H9 (cell line): ENCODE measurements around the gene AKIRIN1. TPM values are rescaled to one million over a fixed set of nuclear protein-coding genes. Genes with fewer than 3 reads are reported as not detected.

Experiments
- DNase-seq: peaks from one replicate; pipeline ENCODE4 v3.0.0-alpha.2; 2017
- H2AFZ ChIP-seq: one replicate; pipeline ENCODE4 v1.6.1; 2013; ENCODE audit warnings: mild to moderate bottlenecking, low read length, control low read depth, moderate library complexity
- H2AK5ac ChIP-seq: 2 replicates; pipeline ENCODE4 v1.6.1; 2013; ENCODE audit warnings: low read length, control low read depth, mixed read lengths; ENCODE audit not compliant: insufficient read length
- H2BK120ac ChIP-seq: one replicate; pipeline ENCODE4 v1.6.1; 2013; ENCODE audit warnings: low read depth, mild to moderate bottlenecking, low read length, control low read depth, inconsistent platforms; ENCODE audit not compliant: poor library complexity, severe bottlenecking
- H2BK12ac ChIP-seq: 2 replicates; pipeline ENCODE4 v1.6.1; 2013; ENCODE audit warnings: low read length, control low read depth, mixed read lengths, low read depth; ENCODE audit not compliant: insufficient read length
- H2BK15ac ChIP-seq: 2 replicates; pipeline ENCODE4 v1.6.1; 2013; ENCODE audit warnings: low read depth, low read length, control low read depth
- H2BK20ac ChIP-seq: one replicate; pipeline ENCODE4 v1.6.1; 2013; ENCODE audit warnings: low read depth, mild to moderate bottlenecking, low read length, control low read depth, inconsistent platforms; ENCODE audit not compliant: poor library complexity, severe bottlenecking
- H2BK5ac ChIP-seq: 2 replicates; pipeline ENCODE4 v1.6.1; 2013; ENCODE audit warnings: low read length, control low read depth, mixed read lengths; ENCODE audit not compliant: insufficient read length
- H3K14ac ChIP-seq: 2 replicates; pipeline ENCODE4 v1.6.1; 2013; ENCODE audit warnings: low read length, control low read depth; ENCODE audit not compliant: insufficient read depth
- H3K18ac ChIP-seq: 2 replicates; pipeline ENCODE4 v1.6.1; 2013; ENCODE audit warnings: low read depth, mild to moderate bottlenecking, mixed read lengths, low read length, control low read depth; ENCODE audit not compliant: insufficient read length
- H3K23ac ChIP-seq: 2 replicates; pipeline ENCODE4 v1.6.1; 2013; ENCODE audit warnings: low read length, control low read depth, mixed read lengths, low read depth; ENCODE audit not compliant: insufficient read length
- H3K23me2 ChIP-seq: 2 replicates; pipeline ENCODE4 v1.6.1; 2013; ENCODE audit warnings: low read depth, mild to moderate bottlenecking, mixed read lengths, low read length, control low read depth; ENCODE audit not compliant: insufficient read length, poor library complexity, severe bottlenecking
- H3K27ac ChIP-seq: 2 replicates; pipeline ENCODE4 v1.5.1; 2013; ENCODE audit warnings: low read length, control low read depth, mixed read lengths, low read depth; ENCODE audit not compliant: insufficient read length
- H3K27me3 ChIP-seq: 2 replicates; pipeline ENCODE4 v1.6.1; 2013; ENCODE audit warnings: low read length, control low read depth, inconsistent platforms; ENCODE audit not compliant: insufficient read depth
- H3K4ac ChIP-seq: 2 replicates; pipeline ENCODE4 v1.6.1; 2013; ENCODE audit warnings: low read depth, mild to moderate bottlenecking, control low read depth, inconsistent platforms, low read length, moderate library complexity
- H3K4me1 ChIP-seq: 2 replicates; pipeline ENCODE4 v1.6.1; 2013; ENCODE audit warnings: low read length, control low read depth, inconsistent platforms; ENCODE audit not compliant: insufficient read depth
- H3K4me2 ChIP-seq: 2 replicates; pipeline ENCODE4 v1.6.1; 2013; ENCODE audit warnings: low read length, control low read depth, mixed read lengths; ENCODE audit not compliant: insufficient read length, insufficient read depth
- H3K56ac ChIP-seq: 2 replicates; pipeline ENCODE4 v1.6.1; 2013; ENCODE audit warnings: low read depth, mild to moderate bottlenecking, mixed read lengths, low read length, control low read depth; ENCODE audit not compliant: insufficient read length
- H3K79me1 ChIP-seq: 2 replicates; pipeline ENCODE4 v1.6.1; 2013; ENCODE audit warnings: low read depth, mild to moderate bottlenecking, moderate library complexity, low read length, control low read depth, inconsistent platforms; ENCODE audit not compliant: insufficient read depth, poor library complexity, severe bottlenecking
- H3K79me2 ChIP-seq: 2 replicates; pipeline ENCODE4 v1.6.1; 2013; ENCODE audit warnings: low read length, control low read depth, inconsistent platforms; ENCODE audit not compliant: insufficient read depth
- H3K9ac ChIP-seq: 2 replicates; pipeline ENCODE4 v1.6.1; 2013; ENCODE audit warnings: low read length, control low read depth, mixed read lengths; ENCODE audit not compliant: insufficient read length; ENCODE audit errors: extremely low read depth
- H3K9me3 ChIP-seq: one replicate; pipeline ENCODE4 v1.6.1; 2013; ENCODE audit warnings: low read depth, low read length, inconsistent platforms; ENCODE audit not compliant: control insufficient read depth
- H3T11ph ChIP-seq: one replicate; pipeline ENCODE4 v1.6.1; 2013; ENCODE audit warnings: mild to moderate bottlenecking, low read length, control low read depth, inconsistent platforms
- H4K20me1 ChIP-seq: one replicate; pipeline ENCODE4 v1.6.1; 2013; ENCODE audit not compliant: control insufficient read depth, insufficient read length, insufficient read depth
- H4K5ac ChIP-seq: 2 replicates; pipeline ENCODE4 v1.6.1; 2013; ENCODE audit warnings: low read depth, mild to moderate bottlenecking, mixed read lengths, low read length, control low read depth; ENCODE audit not compliant: insufficient read length
- H4K8ac ChIP-seq: replicated peaks from 2 replicates; pipeline ENCODE4 v1.6.1; 2013; ENCODE audit warnings: low read length, control low read depth, mixed read lengths, low read depth; ENCODE audit not compliant: insufficient read length
- H4K91ac ChIP-seq: 2 replicates; pipeline ENCODE4 v1.6.1; 2013; ENCODE audit warnings: low read depth, mild to moderate bottlenecking, moderate library complexity, mixed read lengths, low read length, control low read depth; ENCODE audit not compliant: insufficient read length
- H3K27ac Mint-ChIP-seq, 3 experiments: 2 replicates in 2 of 3; 3 replicates in 1 of 3; pipeline ENCODE4 v1.8.0; 2020 to 2021; ENCODE audit warnings: mixed read lengths in 3 of 3, mild to moderate bottlenecking in 1 of 3, moderate library complexity in 1 of 3
- H3K27me3 Mint-ChIP-seq: 2 replicates; pipeline ENCODE4 v1.8.0; 2021; ENCODE audit warnings: low read depth, mild to moderate bottlenecking, moderate library complexity, mixed read lengths
- H3K36me3 Mint-ChIP-seq, 3 experiments: 2 replicates in 2 of 3; 3 replicates in 1 of 3; pipeline ENCODE4 v1.8.0; 2020 to 2021; ENCODE audit warnings: low read depth in 3 of 3, mixed read lengths in 3 of 3; ENCODE audit not compliant: insufficient read depth in 1 of 3
- H3K4me1 Mint-ChIP-seq, 2 experiments: 2 replicates each; pipeline ENCODE4 v1.8.0; 2020; ENCODE audit warnings: mixed read lengths in 2 of 2
- H3K4me3 Mint-ChIP-seq, 2 experiments: 2 replicates in 1 of 2; 3 replicates in 1 of 2; pipeline ENCODE4 v1.8.0; 2020 to 2021; ENCODE audit warnings: mild to moderate bottlenecking in 2 of 2, mixed read lengths in 2 of 2, moderate library complexity in 1 of 2
- H3K9me3 Mint-ChIP-seq, 2 experiments: 2 replicates in 1 of 2; 3 replicates in 1 of 2; pipeline ENCODE4 v1.8.0; 2020; ENCODE audit warnings: mild to moderate bottlenecking in 2 of 2, mixed read lengths in 2 of 2, moderate library complexity in 1 of 2
- CTCF ChIP-seq: fragments of 200-600 bp; sonication (generic); conservative IDR thresholded peaks from 3 replicates; pipeline ENCODE4 v1.8.0; 2021; ENCODE audit warnings: antibody characterized with exemption, mild to moderate bottlenecking
- WGBS: extraction: QIAGEN DNeasy Blood & Tissue Kit; methylation state at CpG from one replicate; pipeline ENCODE4 v1.1.7; 2013; ENCODE audit warnings: missing lambda C conversion rate, low lambda C conversion rate, mixed read lengths; ENCODE audit not compliant: insufficient read length; ENCODE audit errors: extremely low coverage; 5-methylcytosine and 5-hydroxymethylcytosine counted together
- total RNA-seq: library from RNA; stranded (reverse); gene quantifications from 2 replicates; pipeline ENCODE4 v1.2.1, GENCODE V29; 2021

The AKIRIN1 gene
- total RNA-seq, 1 experiment from 2014 or later = 237 TPM

GRCh38 chr1:39003281-39003680, 12.2 kb downstream of the AKIRIN1 start:
- peaks cover 68 to 98% (median 86%) of the 10 kb centered on the region in 3 experiments for H3K36me3 Mint-ChIP-seq
- Histone ChIP-seq H4K91ac (no peak overlapping the region), H3K23ac (no peak overlapping the region), H3T11ph (no peak overlapping the region), H3K27ac (peak overlapping the region; percentile 75), H2AK5ac (no peak overlapping the region), H2BK5ac (no peak overlapping the region), H2BK12ac (no peak overlapping the region), H3K14ac (no peak overlapping the region), H4K8ac (no peak overlapping the region), H2AFZ (no peak overlapping the region), H3K4me2 (no peak overlapping the region), H3K4ac (no peak overlapping the region), H3K18ac (no peak overlapping the region), H4K5ac (no peak overlapping the region), H3K56ac (no peak overlapping the region), H3K23me2 (peaks cover 2% of the 10 kb centered on the region), H3K9me3 (no peaks in the 10 kb centered on the region), H3K27me3 (no peaks in the 10 kb centered on the region; the same call in 1 of the 2 replicates), H3K4me1 (peaks cover 4% of the 10 kb centered on the region; the same call in 1 of the 2 replicates), H3K79me2 (peaks cover 1% of the 10 kb centered on the region; the same call in 1 of the 2 replicates), H2BK20ac (no peak overlapping the region), H2BK120ac (no peak overlapping the region), H4K20me1 (no peaks in the 10 kb centered on the region), H3K79me1 (no peaks in the 10 kb centered on the region), H2BK15ac (no peak overlapping the region), H3K9ac (no peak overlapping the region)
- no peak for DNase-seq
- WGBS = no CpG with 5 or more reads among the region's 3 CpGs
- H3K4me1 Mint-ChIP-seq = peaks cover 36 to 55% of the 10 kb centered on the region in 2 experiments
- peak overlapping the region in 1 of 3 experiments; percentile 94; a peak in 3 of 7 replicates for H3K27ac Mint-ChIP-seq
- no peak overlapping the region for H3K4me3 Mint-ChIP-seq
- no peaks in the 10 kb centered on the region for H3K9me3 Mint-ChIP-seq
- H3K27me3 Mint-ChIP-seq = no peaks in the 10 kb centered on the region; the same call in 1 of the 2 replicates
- TF ChIP-seq CTCF = no peak
